ENCODE results near the gene DMRTC1. TPM values are rescaled to one million over a fixed set of nuclear protein-coding genes. Genes with fewer than 3 reads are reported as not detected.

DMRTC1 gene
- polyA plus RNA-seq, 10 donors, result 0.16 to 0.95 (median 0.38) TPM; not detected in 7

Other genes with a start within 250 kb of the DMRTC1 start
- gene PHKA1, start 229.5 kb downstream of the DMRTC1 start, polyA plus RNA-seq (ENCODE audit: insufficient read length in 10 of 10), result 1 to 10 TPM; 2.8 to 4.3 (median 3.2) TPM
- gene DMRTC1B, start 166.9 kb downstream of the DMRTC1 start, polyA plus RNA-seq (ENCODE audit: insufficient read length in 10 of 10), result 1 to 10 TPM in 3 of 10 donors, under 1 TPM in 6, not detected in 1; 0.17 to 1.5 (median 0.62) TPM
- not detected for gene FAM236B, start 161.2 kb downstream of the DMRTC1 start, polyA plus RNA-seq (ENCODE audit: insufficient read length in 10 of 10)
- gene FAM236D, start 135.6 kb downstream of the DMRTC1 start, polyA plus RNA-seq (ENCODE audit: insufficient read length in 10 of 10), result not detected
- not detected for gene FAM236C, start 31.2 kb downstream of the DMRTC1 start, polyA plus RNA-seq (ENCODE audit: insufficient read length in 10 of 10)
- gene FAM236A, start 5.6 kb downstream of the DMRTC1 start, polyA plus RNA-seq (ENCODE audit: insufficient read length in 10 of 10), result under 1 TPM in 1 of 10 donors, not detected in 9; 0.72 TPM
- not detected for gene PABPC1L2B, start 59.1 kb upstream of the DMRTC1 start, polyA plus RNA-seq (ENCODE audit: insufficient read length in 10 of 10)
- gene PABPC1L2A, start 135.7 kb upstream of the DMRTC1 start, polyA plus RNA-seq (ENCODE audit: insufficient read length in 10 of 10), result under 1 TPM in 1 of 10 donors, not detected in 9; 0.10 TPM